Neural cell (in vitro differentiated cells): ENCODE measurements around the gene BABAM1. TPM values are rescaled to one million over a fixed set of nuclear protein-coding genes. Genes with fewer than 3 reads are reported as not detected.

Experiments
- polyA plus RNA-seq: library from polyadenylated mRNA; depleted of rRNA; stranded (reverse); fragments of >200 nt; gene quantifications from 2 replicates; pipeline ENCODE4 v1.2.3, GENCODE V29; 2014

Gene BABAM1
- polyA plus RNA-seq, 1 donor from 2014 or later = 123 TPM

Other genes with a start within 250 kb of the BABAM1 start
- gene CPAMD8, start 240.6 kb upstream of the BABAM1 start, polyA plus RNA-seq = 1.9 and 4.2 TPM in 2 replicates
- gene HAUS8, start 192.0 kb upstream of the BABAM1 start, polyA plus RNA-seq = 3.6 and 4.8 TPM in 2 replicates
- gene MYO9B, start 191.7 kb upstream of the BABAM1 start, polyA plus RNA-seq = 27.2 and 28.5 TPM in 2 replicates
- 20.4 and 34.7 TPM in 2 replicates for gene USE1, start 52.1 kb upstream of the BABAM1 start, polyA plus RNA-seq
- 1.9 and 6.5 TPM in 2 replicates for gene OCEL1, start 41.2 kb upstream of the BABAM1 start, polyA plus RNA-seq
- 26.9 and 30.0 TPM in 2 replicates for gene NR2F6, start 21.5 kb upstream of the BABAM1 start, polyA plus RNA-seq
- 0.59 TPM in 1 of 2 replicates, not detected in the other for gene USHBP1, start 2.7 kb upstream of the BABAM1 start, polyA plus RNA-seq
- 9.3 and 12.4 TPM in 2 replicates for gene ANKLE1, start 14.5 kb downstream of the BABAM1 start, polyA plus RNA-seq
- 28.1 and 31.6 TPM in 2 replicates for gene ABHD8, start 36.0 kb downstream of the BABAM1 start, polyA plus RNA-seq
- gene MRPL34, start 38.4 kb downstream of the BABAM1 start, polyA plus RNA-seq = 61.7 and 85.1 TPM in 2 replicates
- 25.4 and 26.3 TPM in 2 replicates for gene DDA1, start 42.1 kb downstream of the BABAM1 start, polyA plus RNA-seq
- gene ANO8, start 67.4 kb downstream of the BABAM1 start, polyA plus RNA-seq = 51.3 and 68.6 TPM in 2 replicates
- gene GTPBP3, start 70.1 kb downstream of the BABAM1 start, polyA plus RNA-seq = 23.2 and 25.6 TPM in 2 replicates
- gene PLVAP, start 109.9 kb downstream of the BABAM1 start, polyA plus RNA-seq = not detected in 2 replicates
- gene CCDC194, start 126.8 kb downstream of the BABAM1 start, polyA plus RNA-seq = not detected in 2 replicates
- not detected in 2 replicates for gene BST2, start 138.2 kb downstream of the BABAM1 start, polyA plus RNA-seq
- 43.8 and 48.6 TPM in 2 replicates for gene MVB12A, start 152.6 kb downstream of the BABAM1 start, polyA plus RNA-seq
- not detected in 2 replicates for gene TMEM221, start 181.2 kb downstream of the BABAM1 start, polyA plus RNA-seq
- not detected in 2 replicates for gene NXNL1, start 193.5 kb downstream of the BABAM1 start, polyA plus RNA-seq
- gene SLC27A1, start 203.1 kb downstream of the BABAM1 start, polyA plus RNA-seq = 22.0 and 27.0 TPM in 2 replicates
- gene PGLS, start 244.2 kb downstream of the BABAM1 start, polyA plus RNA-seq = 78.2 and 92.7 TPM in 2 replicates